ENCODE results near the gene HNRNPC.

GRCh38 chr14:21191809-21192446 is 77.3 kb downstream of the HNRNPC start:
- no peak for TF ChIP-seq CTCF (IDR thresholded peaks at IDR 0.05)
- TF ChIP-seq EZH2 (IDR thresholded peaks at IDR 0.05) = no peak

Measured in neural progenitor cell (in vitro differentiated cells).